Peyer's patch (tissue), 4 donors: ENCODE measurements around the gene RGS11.

Experiments
- CTCF ChIP-seq, 6 experiments: fragments of 450-650 bp in 4 of 6; fragments of 200-600 bp in 2 of 6; sonication (generic) in 1 of 6; IDR thresholded peaks; one replicate each; pipeline ENCODE4 v1.5.1; 2017 to 2019; ENCODE audit warnings: antibody characterized with exemption in 6 of 6, mild to moderate bottlenecking in 3 of 6, moderate library complexity in 1 of 6
- POLR2A ChIP-seq, 2 donors: fragments of 450-650 bp; IDR thresholded peaks; one replicate each; pipeline ENCODE4 v1.5.1; 2017; ENCODE audit warnings: antibody characterized with exemption in 2 of 2, mild to moderate bottlenecking in 2 of 2, moderate library complexity in 2 of 2

- TF ChIP-seq CTCF (IDR thresholded peaks at IDR 0.05) (peak in 2 of 6 experiments; percentile 7 to 14), POLR2A (IDR thresholded peaks at IDR 0.05) (no peak)
These were observed 42.9 kb upstream of the RGS11 start for GRCh38 chr16:318628-319027.
